SK-N-SH treated with all-trans-retinoic acid at 6 μM for 48 hours (cell line): ENCODE measurements around the gene SSC4D.

Experiments
- CREB5 ChIP-seq: fragments of 250-450 bp; sonication (Bioruptor Pico); IDR thresholded peaks from 2 replicates; pipeline ENCODE4 v1.5.1; 2020; ENCODE audit warnings: low read depth, mild to moderate bottlenecking, moderate library complexity
- PATZ1 ChIP-seq: fragments of 250-450 bp; sonication (Bioruptor Pico); IDR thresholded peaks from 2 replicates; pipeline ENCODE4 v1.8.0; 2020; ENCODE audit warnings: mild to moderate bottlenecking, moderate library complexity, borderline replicate concordance
- PPARA ChIP-seq: fragments of 250-450 bp; sonication (Bioruptor Pico); IDR thresholded peaks from 2 replicates; pipeline ENCODE4 v1.5.0; 2020; ENCODE audit warnings: mild to moderate bottlenecking, borderline replicate concordance
- ZC3H10 ChIP-seq: fragments of 250-450 bp; sonication (Bioruptor Pico); IDR thresholded peaks from 2 replicates; pipeline ENCODE4 v1.5.1; 2021; ENCODE audit warnings: mild to moderate bottlenecking, moderate library complexity

- TF ChIP-seq PATZ1 (CRISPR knock-in tag) = no peak; the same call in 1 of the 2 replicates
- no peak for TF ChIP-seq PPARA (CRISPR knock-in tag)
- TF ChIP-seq CREB5 = no peak
- TF ChIP-seq ZC3H10 = no peak
Observed at GRCh38 chr7:76346778-76347177, 62.7 kb downstream of the SSC4D start.
